Nucleus accumbens (tissue), 56 donors: ENCODE data around the gene IL7R.
"Not testable (repeated sequence)": the region's sequence is repeated elsewhere in the genome, so short reads cannot be mapped to it uniquely, and the experiment has no call there.

Experiments
- DNase-seq, 56 donors: peaks; one replicate each; lab custom pipeline; 2025; lab: John Stamatoyannopoulos, UW

IL7R gene

DNA sequence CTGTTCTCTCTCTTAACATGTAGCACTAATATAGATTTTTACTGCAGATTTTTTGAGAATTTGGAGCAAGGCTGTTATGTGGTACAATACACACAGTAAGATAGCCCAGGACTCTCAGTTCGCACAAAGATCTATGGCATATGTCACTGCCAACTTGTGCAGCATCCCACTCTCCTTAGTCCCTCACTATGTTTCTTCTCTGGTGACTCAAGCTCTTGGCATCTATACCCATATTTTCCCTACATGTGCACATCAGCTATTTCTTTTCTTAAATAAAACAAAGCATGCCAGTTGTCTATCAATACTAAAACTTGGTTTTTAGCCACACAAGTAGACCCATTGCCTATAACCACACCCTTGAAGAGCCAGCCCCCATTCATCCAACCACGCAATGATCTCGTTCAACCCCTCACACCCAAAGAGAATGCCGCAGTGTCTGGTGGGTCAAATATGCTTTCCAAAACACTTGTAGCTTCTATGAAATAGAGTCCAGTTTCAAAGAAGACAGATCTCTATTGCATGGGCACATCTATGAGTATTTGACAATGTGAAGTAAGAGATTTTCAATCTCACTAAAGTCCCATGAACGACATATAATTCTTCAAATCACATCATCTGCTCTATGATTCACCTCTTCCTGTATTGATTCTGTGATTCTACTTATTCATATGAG lies 18.2 kb upstream of the IL7R start:
- no peak for DNase-seq

DNA sequence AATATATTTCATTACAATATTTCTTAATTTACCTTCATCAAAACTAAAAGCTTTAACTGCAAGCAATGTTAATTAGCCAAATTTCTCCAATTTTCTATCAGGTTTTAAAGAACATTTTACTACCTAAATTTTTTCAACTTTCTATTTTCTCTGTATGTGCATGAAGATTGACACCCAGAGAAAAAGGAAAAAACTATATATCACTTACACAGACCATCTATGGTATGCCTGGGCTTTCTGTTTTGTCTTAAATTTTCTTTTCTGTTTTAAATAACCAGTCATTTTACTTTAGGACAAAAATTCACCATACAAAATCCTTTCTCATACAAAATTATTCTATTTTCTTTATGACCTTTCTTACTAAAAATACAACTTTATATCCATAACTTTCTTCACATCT lies 13.8 kb upstream of the IL7R start:
- DNase-seq: no peak

DNA sequence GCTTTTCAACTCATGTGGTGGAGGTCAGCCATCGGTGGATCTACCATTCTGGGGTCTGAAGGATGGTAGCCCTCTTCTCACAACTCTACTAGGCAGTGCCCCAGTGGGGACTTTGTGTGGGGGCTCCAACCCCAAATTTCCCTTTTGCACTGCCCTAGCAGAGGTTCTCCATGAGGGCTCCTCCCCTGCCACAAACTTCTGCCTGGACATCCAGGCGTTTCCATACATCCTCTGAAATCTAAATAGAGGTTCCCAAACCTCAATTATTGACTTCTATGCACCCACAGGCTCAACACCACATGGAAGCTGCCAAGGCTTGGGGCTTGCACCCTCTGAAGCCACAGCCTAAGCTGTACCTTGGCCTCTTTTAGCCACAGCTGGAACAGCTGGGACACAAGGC lies 11.2 kb upstream of the IL7R start:
- DNase-seq: not testable (repeated sequence)

DNA sequence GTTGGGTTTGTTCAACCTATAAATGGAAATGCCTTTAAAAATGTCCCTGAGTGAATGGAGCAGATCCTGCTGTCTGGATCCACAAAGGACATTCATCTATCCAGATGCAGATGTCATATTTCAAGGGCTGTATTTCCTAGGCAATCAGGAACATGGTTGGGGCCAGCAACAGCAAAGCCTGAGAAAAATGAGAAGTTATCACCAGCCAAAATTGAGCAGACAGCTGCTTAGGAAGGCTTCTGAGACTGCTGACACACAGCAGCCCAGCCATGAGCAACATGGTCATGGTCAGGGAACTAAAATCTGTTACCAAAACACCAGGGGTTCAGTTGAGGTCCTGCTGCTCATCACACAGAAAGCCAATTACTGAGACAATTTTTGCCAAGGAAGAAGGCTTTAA lies 9.2 kb upstream of the IL7R start:
- no peak for DNase-seq

DNA sequence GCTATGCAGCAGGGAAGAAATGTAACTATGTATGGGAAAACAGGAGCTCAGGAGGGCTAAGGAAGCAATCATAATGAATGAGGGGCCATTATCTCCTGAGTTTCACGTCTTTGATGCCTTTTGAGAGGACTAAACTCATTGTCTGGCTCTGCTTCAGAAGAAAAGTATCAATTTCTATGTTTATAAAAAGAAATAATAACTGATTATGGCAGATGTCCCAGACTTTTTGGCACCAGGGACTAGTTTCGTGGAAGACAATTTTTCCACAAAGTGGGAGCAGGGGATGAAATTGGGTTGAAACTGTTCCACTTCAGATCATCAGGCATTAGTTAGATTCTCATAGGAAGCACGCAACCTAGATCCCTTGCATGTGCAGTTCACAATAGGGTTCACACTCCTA lies 8.7 kb upstream of the IL7R start:
- DNase-seq: no peak

DNA sequence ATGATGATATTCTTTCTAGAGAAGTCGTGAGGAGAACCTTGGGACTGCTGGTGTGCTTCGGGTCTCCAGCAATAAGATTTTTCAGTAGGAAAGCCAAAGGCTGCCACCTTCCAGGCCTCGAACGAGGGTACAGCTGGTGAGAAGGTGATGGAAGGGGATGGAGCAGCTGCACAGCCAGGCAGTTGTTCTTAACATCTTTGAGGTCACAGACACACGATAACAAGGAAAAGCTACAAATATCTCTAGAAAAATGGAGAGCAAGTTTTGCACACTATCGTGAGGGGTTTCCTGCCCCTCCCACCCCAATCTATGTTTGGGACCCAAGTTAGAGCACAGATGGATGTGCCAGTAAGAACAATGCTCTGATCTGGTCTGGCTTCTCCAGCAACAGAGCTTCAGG lies 6.8 kb upstream of the IL7R start:
- DNase-seq: no peak

DNA sequence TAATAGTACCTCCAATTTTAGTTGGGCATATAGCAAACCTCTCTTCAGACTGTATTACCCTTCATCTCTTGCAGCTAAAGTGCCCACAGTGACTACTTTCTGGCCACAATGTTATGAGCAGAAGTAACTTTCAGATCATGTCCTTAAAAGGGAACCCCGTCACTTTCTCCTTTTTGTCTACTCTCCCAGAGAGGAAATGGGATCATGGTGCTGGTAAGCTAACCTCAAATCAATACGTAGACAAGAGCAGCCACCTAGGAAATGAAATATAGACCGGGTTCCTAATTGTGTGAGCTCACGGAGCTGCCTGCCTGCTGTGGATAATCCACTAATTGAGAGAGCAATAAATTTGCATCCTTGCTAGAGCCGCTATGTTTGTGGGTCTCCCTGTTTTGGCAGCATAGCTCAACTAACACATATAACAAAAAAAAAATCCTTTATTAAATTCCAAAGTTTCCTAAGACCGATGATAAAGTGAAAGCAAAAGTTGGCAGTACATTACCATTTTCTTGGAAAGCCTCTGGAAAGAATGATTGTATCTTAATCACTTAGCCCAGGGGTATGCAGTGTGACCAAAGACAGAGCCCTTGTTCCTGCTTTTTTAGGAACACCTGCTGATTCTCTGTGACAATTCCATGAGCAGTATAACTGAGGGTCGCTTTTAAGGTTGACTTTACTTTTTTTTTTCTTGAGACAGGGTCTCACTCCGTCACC lies 5.6 kb upstream of the IL7R start:
- DNase-seq: no peak

DNA sequence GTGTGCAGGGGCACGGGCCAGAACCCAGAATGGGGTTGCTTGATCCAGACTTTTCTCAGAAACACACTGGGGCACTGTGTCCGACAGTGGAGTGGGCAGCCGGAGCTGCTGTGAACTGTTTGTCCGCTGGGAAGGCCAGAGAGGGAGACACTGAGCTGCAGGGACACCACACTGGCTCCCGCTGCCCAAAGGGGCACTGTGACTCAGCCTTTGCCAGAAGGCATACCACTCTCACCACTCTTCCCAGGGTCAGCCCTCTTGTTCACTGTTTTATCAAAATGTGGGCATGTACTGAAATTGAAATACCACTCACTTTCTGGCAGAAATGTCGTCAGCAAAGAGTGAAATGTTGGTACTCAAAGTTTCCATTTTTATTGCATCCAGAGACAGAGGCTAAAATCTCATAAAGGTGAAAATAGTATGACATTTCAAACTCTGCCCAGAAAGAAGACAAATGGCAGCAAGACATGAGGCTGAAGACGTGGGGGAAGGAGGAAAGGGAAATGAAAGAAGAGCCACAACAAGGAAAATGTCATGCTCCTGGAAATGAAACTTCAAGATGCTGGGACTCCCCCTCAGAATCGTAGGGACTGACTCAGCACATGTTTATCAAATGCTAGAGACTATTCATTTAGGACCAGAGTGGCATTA lies 4.5 kb upstream of the IL7R start:
- no peak for DNase-seq

DNA sequence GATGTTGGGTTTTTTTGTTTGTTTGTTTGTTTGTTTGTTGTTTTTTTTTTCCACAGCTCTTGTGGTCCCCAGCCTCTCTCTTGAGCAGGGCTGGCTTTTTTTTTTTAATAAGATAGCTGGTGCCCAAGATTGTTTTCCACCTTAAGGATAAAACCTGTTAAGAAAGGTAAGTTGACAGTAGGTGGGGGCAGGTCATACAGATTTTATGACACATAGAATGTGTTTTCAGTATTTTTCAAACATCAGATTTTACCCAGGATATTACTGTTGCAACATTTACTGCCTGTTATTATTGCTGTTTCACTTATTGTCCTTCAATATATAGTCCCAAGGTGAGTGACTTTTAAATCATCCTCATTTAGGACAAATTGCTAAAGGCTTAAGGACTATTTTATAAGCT lies 3.9 kb upstream of the IL7R start:
- no peak for DNase-seq

DNA sequence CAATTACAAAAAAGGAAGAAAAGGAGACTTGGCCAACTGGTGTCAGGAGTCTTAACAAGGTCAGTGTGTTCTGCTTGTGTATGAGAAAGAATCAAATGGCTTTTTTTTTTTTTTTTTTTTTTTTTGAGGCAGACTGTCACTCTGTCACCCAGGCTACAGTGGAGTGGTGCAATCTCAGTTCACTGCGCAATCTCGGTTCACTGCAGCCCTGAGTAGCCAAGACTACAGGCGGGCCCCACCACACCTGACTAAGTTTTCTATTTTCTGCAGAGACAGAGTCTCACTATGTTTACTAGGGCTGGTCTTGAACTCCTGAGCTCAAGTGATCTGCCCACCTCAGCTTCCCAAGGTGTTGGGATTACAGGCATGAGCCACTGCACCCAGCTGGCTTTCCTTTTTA lies 3.1 kb upstream of the IL7R start:
- DNase-seq: no peak

DNA sequence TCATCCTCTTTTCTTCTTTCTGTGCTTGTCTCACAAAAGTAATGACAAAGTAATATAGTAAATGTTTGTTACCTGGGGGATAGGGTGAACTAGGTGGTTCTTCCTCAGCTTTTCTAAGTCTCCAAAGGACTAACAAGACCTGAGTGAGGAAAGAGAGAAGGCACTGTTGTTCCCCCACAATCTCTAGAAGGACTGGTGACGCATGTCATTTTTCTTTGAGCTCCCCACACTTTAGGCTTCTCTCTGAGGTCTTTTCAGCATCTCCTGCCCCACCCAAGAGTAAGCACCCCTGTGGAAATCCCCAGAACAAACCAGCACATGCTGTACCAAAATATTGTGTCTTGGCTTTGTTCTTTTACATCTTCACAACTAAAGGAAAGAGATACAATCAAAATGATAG lies 2.4 kb upstream of the IL7R start:
- DNase-seq: no peak

DNA sequence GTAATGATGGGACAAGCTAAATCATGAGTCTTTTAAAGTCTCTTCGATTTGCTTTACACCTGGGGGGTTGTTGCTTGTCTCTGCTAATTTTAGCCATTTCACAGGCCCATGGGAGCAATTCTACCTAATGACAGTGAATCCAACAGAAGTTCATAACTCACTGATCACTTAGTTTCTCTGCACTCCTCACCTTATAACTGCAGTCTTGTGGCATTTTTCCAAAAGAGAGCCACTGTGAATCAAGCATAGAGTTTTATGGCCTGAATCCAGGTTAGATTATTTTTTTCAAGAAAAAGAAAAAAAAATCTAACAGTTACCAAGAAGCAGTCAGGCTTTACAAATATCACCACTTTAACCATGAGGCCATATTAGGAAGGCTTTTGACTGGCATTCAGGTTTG lies 1.5 kb upstream of the IL7R start:
- no peak for DNase-seq

DNA sequence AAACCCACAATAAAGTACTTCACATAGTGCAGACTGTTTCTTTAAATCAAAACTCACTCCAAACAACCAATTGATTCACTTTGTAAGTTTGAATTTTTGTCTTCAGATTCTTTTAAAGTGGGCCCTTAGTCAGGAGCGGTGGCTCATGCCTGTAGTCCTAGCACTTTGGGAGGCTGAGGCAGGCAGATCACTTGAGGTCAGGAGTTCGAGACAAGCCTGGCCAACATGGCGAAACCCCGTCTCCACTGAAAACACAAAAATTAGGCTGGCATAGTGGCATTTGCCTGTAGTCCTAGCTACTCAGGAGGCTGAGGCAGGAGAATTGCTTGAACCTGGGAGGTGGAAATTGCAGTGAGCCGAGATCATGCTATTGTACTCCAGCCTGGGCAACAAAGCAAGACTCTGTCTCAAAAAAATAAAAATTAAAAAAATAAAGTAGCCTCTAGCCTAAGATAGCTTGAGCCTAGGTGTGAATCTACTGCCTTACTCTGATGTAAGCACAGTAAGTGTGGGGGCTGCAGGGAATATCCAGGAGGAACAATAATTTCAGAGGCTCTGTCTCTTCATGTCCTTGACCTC lies 416 bp upstream of the IL7R start:
- not testable (repeated sequence) for DNase-seq

DNA sequence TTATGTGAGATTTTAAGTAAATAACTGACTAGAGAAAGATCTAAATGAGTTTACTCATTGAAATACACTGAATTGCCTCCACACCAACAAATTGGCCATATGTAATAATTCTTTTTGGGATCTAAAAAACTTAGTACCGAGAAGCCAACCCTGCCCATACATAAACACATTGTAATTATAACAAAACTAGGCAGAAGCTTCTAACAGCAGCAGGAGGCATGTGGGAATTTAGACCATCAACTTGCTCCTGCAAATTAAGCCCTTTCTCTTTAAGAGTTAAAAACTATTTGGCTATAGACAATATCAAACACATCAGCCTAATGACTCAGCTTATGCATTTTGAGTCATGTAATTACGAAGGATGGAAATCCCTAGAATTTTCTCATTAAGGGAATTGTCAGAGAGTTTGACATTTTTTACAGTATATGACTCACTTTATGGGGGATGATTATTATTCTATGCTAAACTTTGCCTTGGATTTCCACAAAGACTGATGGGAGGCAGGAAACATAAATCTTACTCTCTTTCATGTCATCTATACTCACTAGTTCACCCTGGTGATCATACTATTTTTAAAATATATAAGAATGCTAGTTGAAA lies 1.0 kb downstream of the IL7R start:
- DNase-seq: no peak

DNA sequence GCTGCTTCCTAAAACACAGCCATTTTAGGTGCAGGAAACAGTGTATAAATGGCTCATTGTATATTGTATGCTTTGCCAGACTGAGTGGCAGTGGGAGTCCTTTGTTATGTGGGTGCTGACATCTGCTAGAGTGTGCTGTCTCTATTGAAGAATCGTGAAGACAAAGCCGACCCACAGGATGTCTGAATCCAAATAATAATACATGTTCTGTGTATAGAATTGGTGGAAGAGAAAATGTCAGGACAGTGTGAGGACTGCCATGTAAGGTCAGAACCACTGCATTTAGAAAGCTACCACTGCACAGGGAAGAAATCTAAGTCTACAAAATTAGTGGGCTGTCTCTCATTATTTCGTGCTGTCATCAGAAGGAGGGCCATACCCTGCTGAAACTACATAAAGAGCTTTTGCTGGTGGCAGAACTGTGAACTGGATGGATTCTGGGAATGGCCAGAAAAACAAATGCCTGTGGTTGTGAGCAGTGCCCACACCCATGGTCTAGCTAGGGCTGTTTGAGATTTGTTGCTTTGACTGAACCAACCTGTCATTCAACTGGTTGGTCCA lies 2.5 kb downstream of the IL7R start:
- no peak for DNase-seq

DNA sequence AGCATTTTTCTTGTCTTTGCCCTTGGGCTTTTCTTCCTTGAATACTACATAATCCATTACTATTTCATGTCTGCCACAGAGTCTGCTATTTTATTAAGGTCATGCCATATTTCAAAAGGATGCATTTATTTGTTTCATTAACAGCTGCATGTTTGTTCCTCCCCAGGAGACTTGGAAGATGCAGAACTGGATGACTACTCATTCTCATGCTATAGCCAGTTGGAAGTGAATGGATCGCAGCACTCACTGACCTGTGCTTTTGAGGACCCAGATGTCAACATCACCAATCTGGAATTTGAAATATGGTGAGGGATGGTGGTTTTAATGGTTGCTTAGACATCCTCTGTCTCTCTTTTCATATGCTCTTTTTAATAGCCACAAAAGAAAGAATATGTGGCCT lies 4.0 kb downstream of the IL7R start:
- DNase-seq: no peak

DNA sequence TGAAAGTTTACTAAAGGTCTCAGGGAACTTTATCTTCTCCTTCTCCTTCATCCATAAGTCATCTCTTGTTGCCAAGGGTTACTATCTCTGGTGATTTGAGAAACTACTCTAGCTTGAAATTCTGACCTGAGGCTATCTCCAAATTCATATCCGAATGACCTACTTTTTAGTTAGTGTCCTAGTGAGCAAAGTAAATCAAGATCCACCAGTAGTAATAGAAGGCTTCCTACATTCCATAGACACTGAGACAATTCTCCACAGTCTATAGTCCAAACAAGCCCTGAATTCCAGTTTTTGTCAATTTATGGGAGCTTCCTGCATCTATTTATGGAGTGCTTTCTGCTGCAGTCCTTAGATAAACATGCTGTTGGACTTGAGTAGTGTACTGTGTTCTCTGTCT lies 5.0 kb downstream of the IL7R start:
- no peak for DNase-seq

DNA sequence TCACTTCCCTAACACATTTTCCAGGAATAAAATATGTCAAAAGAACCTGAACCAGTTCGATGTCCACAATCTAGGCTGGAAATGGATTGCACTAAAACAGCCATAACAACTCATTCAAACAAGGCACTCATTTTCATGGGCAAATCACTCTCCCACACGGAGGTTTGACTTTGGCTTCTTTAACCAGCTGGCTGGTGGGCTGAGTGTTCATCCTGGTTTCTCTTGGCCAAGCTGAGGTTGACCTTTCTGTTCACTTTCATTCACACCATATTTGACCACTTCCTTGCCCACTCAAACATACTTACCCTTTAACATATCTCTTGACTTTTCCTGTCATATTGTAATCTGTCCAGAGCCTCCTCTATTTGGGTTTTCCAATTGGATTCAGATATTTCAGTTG lies 5.4 kb downstream of the IL7R start:
- DNase-seq: no peak

DNA sequence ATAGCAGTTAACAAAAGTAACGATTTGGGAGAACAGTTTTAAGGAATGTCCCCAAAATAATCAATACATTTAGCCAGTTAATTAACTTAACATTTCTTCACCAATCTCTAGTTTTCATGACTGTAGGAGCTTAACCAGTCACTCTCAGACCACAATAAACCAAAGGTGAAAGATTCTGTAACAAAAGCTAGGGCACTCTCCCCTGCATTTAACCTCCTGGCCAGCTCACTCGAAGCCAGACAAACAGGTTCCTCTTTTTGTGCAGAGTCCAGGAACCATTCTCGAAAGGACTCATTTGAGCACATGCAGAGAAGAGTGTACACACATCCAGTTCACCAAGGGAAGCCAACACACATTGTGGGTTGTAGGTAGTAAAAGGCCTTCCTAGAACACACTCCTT lies 6.5 kb downstream of the IL7R start:
- DNase-seq: no peak

DNA sequence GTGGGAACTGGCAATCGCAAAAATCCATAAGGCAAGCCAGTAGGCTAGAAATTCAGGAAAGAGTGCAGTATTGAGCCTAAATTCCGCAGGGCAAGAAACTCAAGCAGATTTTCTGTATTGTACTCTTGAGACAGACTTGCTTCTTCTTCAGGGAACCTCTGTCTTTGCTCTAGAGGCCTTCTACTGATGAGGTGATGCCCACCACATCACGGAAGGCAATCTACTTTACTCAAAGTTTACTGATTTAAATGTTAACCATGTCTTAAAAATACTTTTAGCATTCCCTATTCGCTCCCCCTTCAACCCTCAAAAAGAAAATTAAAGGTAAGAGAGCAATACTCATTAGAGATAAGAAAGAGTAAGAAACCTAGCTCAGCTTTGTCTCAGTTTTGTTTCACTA lies 11.3 kb downstream of the IL7R start:
- DNase-seq: no peak

DNA sequence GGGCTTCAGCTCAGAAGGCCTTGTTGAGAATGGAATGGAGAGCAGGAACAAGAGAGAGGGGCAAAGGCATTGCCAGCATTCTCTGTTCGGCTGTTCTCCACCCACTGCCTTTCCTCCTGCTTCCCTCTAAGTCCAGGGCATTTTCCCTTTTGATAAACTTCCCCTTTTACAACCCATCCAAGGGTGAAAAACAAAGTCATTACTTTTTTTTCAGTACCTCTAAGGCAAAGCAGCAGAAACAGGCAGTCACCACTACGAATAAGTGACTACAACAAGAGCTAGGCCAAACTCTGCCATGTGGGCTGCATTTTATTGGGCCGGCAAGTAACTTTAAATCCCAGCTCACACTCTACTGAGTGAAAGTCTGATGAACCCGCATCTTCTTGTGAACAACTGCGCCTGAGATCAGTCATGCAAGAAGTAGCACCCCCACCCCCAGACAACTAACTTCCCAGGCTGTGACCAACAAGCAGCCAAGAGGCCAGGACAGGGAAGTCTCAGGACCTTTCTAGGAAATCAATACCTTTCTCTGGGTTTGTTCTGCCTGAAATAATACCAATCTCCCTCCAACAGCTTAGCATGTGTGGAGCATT lies 13.1 kb downstream of the IL7R start:
- DNase-seq: no peak
